ENCODE results near the gene TGFBI.

TGFBI gene

DNA sequence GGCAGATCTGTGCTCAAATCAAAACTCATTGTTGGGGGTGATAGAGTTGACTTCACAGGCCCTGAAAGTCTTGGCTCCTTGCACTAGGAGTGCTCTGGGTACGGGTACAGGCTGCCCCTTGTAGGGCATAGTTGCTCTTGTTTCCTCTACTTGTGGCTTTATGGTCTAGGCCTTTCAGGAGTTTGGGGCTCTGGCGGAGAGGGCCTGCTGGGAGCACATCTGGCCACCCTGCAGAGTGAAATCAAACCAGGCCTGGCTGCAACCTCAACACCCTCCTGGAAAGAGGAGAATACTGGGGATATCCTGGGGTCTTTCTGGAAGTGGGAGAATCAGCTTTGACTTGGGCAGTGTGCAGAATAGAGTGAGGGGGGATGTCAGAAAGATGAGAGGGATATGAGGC lies 1.5 kb downstream of the TGFBI start:
- no peak for TF ChIP-seq CTCF (IDR thresholded peaks at IDR 0.05; ENCODE audit: low read depth, low read length)
- DNase-seq (ENCODE audit: low read depth, low spot score) = no peak
- peak overlapping the region; percentile 79 for H3K4me3 ChIP-seq (ENCODE audit: low read depth, low read length)
- in situ Hi-C loops (cut with HindIII; ENCODE audit: low sequenced_read_pairs) = no loop called here

DNA sequence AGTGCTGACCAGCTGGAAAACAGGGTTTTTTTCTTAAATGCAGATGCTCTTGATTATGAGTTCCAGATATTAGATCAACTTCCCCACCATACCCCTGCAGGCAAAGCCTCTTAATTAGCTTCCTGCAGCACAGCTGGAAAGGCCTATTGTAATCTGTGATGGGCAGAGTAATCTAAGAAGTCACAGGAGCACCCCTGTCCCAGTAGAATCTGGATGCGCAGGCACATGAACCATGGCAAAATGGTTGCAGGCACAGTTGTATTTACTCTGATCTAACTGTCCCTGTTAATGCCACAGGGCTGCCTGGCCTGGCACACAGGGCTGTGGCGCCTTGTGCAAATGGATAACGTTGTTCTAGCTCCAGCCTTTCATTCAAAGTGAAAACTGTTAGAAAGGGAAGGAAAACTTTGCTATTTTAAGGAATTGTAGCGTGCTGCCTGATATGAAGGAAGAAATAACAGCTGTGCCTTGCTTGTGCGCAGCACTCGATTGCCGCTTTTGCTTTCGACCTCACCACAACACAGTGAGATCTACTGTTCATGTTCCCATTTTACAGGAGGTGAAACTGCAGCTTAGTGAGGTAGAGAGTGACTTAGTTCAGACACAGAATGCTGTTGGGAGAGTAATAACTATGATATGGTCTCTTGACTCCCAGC lies 2.3 kb downstream of the TGFBI start:
- H3K4me3 ChIP-seq (ENCODE audit: low read depth, low read length) = peak overlapping the region; percentile 79
- no peak for TF ChIP-seq CTCF (IDR thresholded peaks at IDR 0.05; ENCODE audit: low read depth, low read length)
- in situ Hi-C loops (cut with HindIII; ENCODE audit: low sequenced_read_pairs) = no loop called here
- no peak for DNase-seq (ENCODE audit: low read depth, low spot score)

DNA sequence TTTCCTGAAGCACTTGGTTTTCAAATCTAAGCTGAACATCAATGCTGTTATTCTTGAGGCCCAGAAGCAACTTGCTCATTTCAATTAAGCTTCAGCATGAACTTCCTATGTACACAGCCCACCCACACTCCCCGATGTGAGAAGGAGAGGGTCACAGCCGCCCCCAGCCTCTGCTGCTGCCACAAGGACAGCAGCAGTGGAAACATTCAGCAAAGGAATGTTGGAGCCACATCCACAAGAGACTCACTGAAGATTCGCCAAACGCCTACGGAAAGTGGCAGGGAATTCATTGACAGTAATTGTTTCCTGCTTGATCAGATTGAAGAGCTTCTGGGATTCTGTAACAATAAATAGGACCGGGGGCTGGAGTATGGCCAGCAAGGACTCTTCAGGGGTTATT lies 2.9 kb downstream of the TGFBI start:
- H3K4me3 ChIP-seq (ENCODE audit: low read depth, low read length) = peak overlapping the region; percentile 79
- in situ Hi-C loops (cut with HindIII; ENCODE audit: low sequenced_read_pairs) = no loop called here
- no peak for DNase-seq (ENCODE audit: low read depth, low spot score)
- TF ChIP-seq CTCF (IDR thresholded peaks at IDR 0.05; ENCODE audit: low read depth, low read length) = no peak

- no peak overlapping the region for H3K4me3 ChIP-seq (ENCODE audit: low read depth, low read length)
- TF ChIP-seq CTCF (IDR thresholded peaks at IDR 0.05; ENCODE audit: low read depth, low read length) = no peak
- in situ Hi-C loops (cut with HindIII; ENCODE audit: low sequenced_read_pairs) = no loop called here
- DNase-seq (ENCODE audit: low read depth, low spot score) = no peak
Observed at GRCh38 chr5:136032564-136032963, 3.8 kb downstream of the TGFBI start.

DNA sequence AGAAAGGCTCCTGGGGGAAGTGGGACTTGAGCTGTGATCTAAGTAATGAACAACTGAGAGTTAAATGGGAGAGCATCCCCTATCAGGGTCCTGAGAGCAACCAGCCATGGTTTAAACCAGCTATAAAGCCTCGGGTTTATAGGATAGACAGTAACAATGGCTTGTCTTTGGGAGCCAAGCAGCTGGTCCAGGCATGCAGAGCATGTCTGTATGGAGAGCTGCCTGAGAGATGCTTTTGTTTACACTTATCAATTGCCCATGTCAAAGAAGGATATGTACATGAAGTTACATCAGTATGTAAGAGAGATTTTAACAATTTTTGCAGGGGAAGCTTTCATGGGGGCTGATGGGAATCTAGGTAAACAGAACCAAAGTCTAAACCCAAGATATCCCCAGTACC lies 4.4 kb downstream of the TGFBI start:
- no peak overlapping the region for H3K4me3 ChIP-seq (ENCODE audit: low read depth, low read length)
- in situ Hi-C loops (cut with HindIII; ENCODE audit: low sequenced_read_pairs) = no loop called here
- no peak for DNase-seq (ENCODE audit: low read depth, low spot score)
- TF ChIP-seq CTCF (IDR thresholded peaks at IDR 0.05; ENCODE audit: low read depth, low read length) = no peak

DNA sequence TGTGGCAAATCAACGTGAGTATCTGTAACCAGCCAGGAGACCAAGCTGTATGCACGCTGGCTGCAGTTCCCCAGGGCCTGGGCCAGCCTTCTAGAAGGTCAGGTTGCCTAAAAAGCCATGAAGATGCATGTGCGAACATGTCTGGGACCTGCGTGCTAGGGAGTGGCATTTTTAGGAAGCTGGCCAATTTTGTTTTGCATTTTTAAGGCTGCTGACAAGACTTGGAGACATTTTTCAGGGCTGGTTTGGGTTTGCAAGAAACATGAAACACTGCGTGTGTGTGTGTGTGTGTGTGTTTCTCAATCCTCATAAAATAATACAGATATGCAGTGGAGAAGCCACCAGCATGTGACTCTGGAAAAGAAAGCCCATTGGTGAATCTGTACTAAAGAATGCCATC lies 5.1 kb downstream of the TGFBI start:
- DNase-seq (ENCODE audit: low read depth, low spot score) = no peak
- no peak overlapping the region for H3K4me3 ChIP-seq (ENCODE audit: low read depth, low read length)
- in situ Hi-C loops (cut with HindIII; ENCODE audit: low sequenced_read_pairs) = no loop called here
- TF ChIP-seq CTCF (IDR thresholded peaks at IDR 0.05; ENCODE audit: low read depth, low read length) = no peak

- TF ChIP-seq CTCF (IDR thresholded peaks at IDR 0.05; ENCODE audit: low read depth, low read length) = no peak
- in situ Hi-C loops (cut with HindIII; ENCODE audit: low sequenced_read_pairs) = no loop called here
- no peak overlapping the region for H3K4me3 ChIP-seq (ENCODE audit: low read depth, low read length)
- no peak for DNase-seq (ENCODE audit: low read depth, low spot score)
Observed at GRCh38 chr5:136034492-136034891, 5.7 kb downstream of the TGFBI start.
